Heart right ventricle (tissue), 16 donors: ENCODE data around the gene GRB7. TPM values are rescaled to one million over a fixed set of nuclear protein-coding genes. Genes with fewer than 3 reads are reported as not detected.
A peak's percentile ranks its signal among the peaks of the same experiment; 100 is the strongest.

Source experiments
- ATAC-seq, 8 donors: fragments of 200-7000 bp; cut with Tn5 transposase; one replicate each; pipeline ENCODE4 v1.9.1; 2020; ENCODE audit warnings: mild to moderate bottlenecking in 8 of 8, moderate library complexity in 8 of 8, moderate number of reproducible peaks in 1 of 8
- DNase-seq, 2 donors: peaks; one replicate each; pipeline ENCODE4 v3.0.0-alpha.2; 2020
- H3K27ac ChIP-seq, 10 donors: fragments of 200-600 bp; sonication (generic) in 2 of 10; one replicate each; pipeline versions ENCODE4 v1.5.0 to v1.8.0; 2020 to 2022; ENCODE audit warnings: mild to moderate bottlenecking in 3 of 10
- H3K27me3 ChIP-seq, 7 donors: fragments of 200-600 bp; one replicate each; pipeline ENCODE4 v1.8.0; 2021 to 2022; ENCODE audit warnings: mild to moderate bottlenecking in 2 of 7
- H3K36me3 ChIP-seq, 9 donors: fragments of 200-600 bp; sonication (generic) in 1 of 9; one replicate each; pipeline versions ENCODE4 v1.5.0 to v1.8.0; 2020 to 2022; ENCODE audit warnings: mild to moderate bottlenecking in 2 of 9
- H3K4me1 ChIP-seq, 9 donors: fragments of 200-600 bp; sonication (generic) in 1 of 9; one replicate each; pipeline versions ENCODE4 v1.5.0 to v1.8.0; 2020 to 2022; ENCODE audit warnings: mild to moderate bottlenecking in 4 of 9
- H3K4me3 ChIP-seq, 10 donors: fragments of 200-600 bp; sonication (generic) in 2 of 10; one replicate each; pipeline versions ENCODE4 v1.5.0 to v1.8.0; 2020 to 2022; ENCODE audit warnings: mild to moderate bottlenecking in 7 of 10, moderate library complexity in 2 of 10
- H3K9me3 ChIP-seq, 11 donors: fragments of 200-600 bp in 10 of 11; sonication (generic) in 2 of 11; one replicate each; pipeline versions ENCODE4 v1.5.0 to v1.8.0; 2013 to 2022; ENCODE audit warnings: mild to moderate bottlenecking in 2 of 11, control low read depth in 1 of 11, moderate library complexity in 1 of 11
- CTCF ChIP-seq, 9 donors: fragments of 200-600 bp; sonication (generic) in 2 of 9; IDR thresholded peaks; one replicate each; pipeline versions ENCODE4 v1.5.0 to v1.8.0; 2021 to 2022; ENCODE audit warnings: antibody characterized with exemption in 9 of 9, mild to moderate bottlenecking in 5 of 9, moderate library complexity in 1 of 9
- WGBS, 2 donors: extraction: QIAGEN DNeasy Blood & Tissue Kit; methylation state at CpG; one replicate each; pipeline ENCODE4 v1.1.7; 2013; ENCODE audit warnings: inconsistent platforms in 1 of 2; 5-methylcytosine and 5-hydroxymethylcytosine counted together
- intact Hi-C, 10 donors: fragments of 100-400 bp; cut with DNase I; formaldehyde crosslinking; loops; one replicate each; pipeline versions ENCODE4 v1.11.1 to v1.14.2; 2022
- polyA plus RNA-seq, 2 donors: library from polyadenylated mRNA; stranded (reverse); fragments of 200-250 nt; gene quantifications; one replicate each; pipeline ENCODE4 v1.2.3, GENCODE V29; 2013
- total RNA-seq, 10 donors: library from RNA; stranded (reverse); fragmentation: NEBNext Ultra II Directional in 3 of 10; extraction: Animal tissue kit (Norgen Biotek cat#: 25700) in 3 of 10; gene quantifications; one replicate each; pipeline versions ENCODE4 v1.2.1 to v1.2.4, GENCODE V29; 2021 to 2023
- donor health status: Arrhythmogenic right ventricular cardiomyopathy.
- donor health status: ischemic (EF 13 %, LVEDD 7.1; RV severe dilation, severe dysfunction).
- donor health status: healthy with polysubstance abuse.
- donor health status: DM: no; HTN: yes; CAD: no.
- donor health status: DM: no; HTN: no; CAD: no.
- donor health status: ischemic (EF 25% LVEDD 6.9; RV normal size, moderate dysfunction).
- donor health status: ischemic (EF 25% LVEDD 5.7; RV mildly dilated, moderate dysfunction).
- donor health status: healthy.
- donor health status: DM: yes; HTN: yes; CAD: no.
- donor health status: Ischemic cardiomyopathy.
- donor health status: ischemic (EF 35%, LVEDD 5.7; RV mildly dilated, moderate dysfunction).
- donor health status: nonischemic (EF 11% LVEDD 7.7; RV severe dilation, severe dysfunction).
- donor health status: DM: yes; HTN: yes; CAD: no.
- donor health status: PGD.
- donor health status: ischemic (EF 29% LVEDD 5.4; RV normal size, mild dysfunction).
- donor health status: nonischemic (EF 23%, LVEDD 6.1; RV moderate dilation, normal function).

The GRB7 gene
- total and polyA plus RNA-seq, 12 donors: 0.44 to 4.7 (median 1.1) TPM

GRCh38 chr17:39775031-39775430, 37.3 kb downstream of the GRB7 start:
- Histone ChIP-seq H3K27ac (peak overlapping the region in 1 of 10 donors; percentile 86), H3K4me1 (peaks cover 0 to 21% (median 0%) of the 10 kb centered on the region in 9 donors), H3K27me3 (peaks cover 0 to 74% (median 38%) of the 10 kb centered on the region in 7 donors), H3K9me3 (no peaks in the 10 kb centered on the region), H3K4me3 (peak overlapping the region in 1 of 10 donors; percentile 47), H3K36me3 (no peaks in the 10 kb centered on the region)
- DNase-seq (no peak), ATAC-seq (no peak)
- WGBS, 2 donors: 75 to 82% methylated on average over 2 of the region's 2 CpGs
- TF ChIP-seq CTCF (IDR thresholded peaks at IDR 0.05): no peak
- intact Hi-C loops: no loop called here

GRCh38 chr17:39776252-39776651, 38.5 kb downstream of the GRB7 start:
- H3K36me3 ChIP-seq: no peaks in the 10 kb centered on the region
- intact Hi-C loops: no loop called here
- no peak for TF ChIP-seq CTCF (IDR thresholded peaks at IDR 0.05)
- H3K4me3 ChIP-seq: peak overlapping the region in 1 of 10 donors; percentile 47
- H3K9me3 ChIP-seq: no peaks in the 10 kb centered on the region
- DNase-seq (no peak), ATAC-seq (no peak)
- H3K4me1 ChIP-seq: peaks cover 0 to 27% (median 0%) of the 10 kb centered on the region in 9 donors
- peak overlapping the region in 1 of 10 donors; percentile 86 for H3K27ac ChIP-seq
- peaks cover 0 to 84% (median 50%) of the 10 kb centered on the region in 7 donors for H3K27me3 ChIP-seq

- no peak for TF ChIP-seq CTCF (IDR thresholded peaks at IDR 0.05)
- Histone ChIP-seq H3K36me3 (no peaks in the 10 kb centered on the region), H3K27me3 (peaks cover 0 to 87% (median 57%) of the 10 kb centered on the region in 7 donors), H3K4me3 (peak overlapping the region in 1 of 10 donors; percentile 47), H3K4me1 (peaks cover 0 to 37% (median 0%) of the 10 kb centered on the region in 9 donors), H3K27ac (peak overlapping the region in 1 of 10 donors; percentile 86), H3K9me3 (no peaks in the 10 kb centered on the region)
- intact Hi-C loops: no loop called here
- no peak for DNase-seq
- 57 to 59% methylated on average over 11 of the region's 11 CpGs for WGBS, 2 donors
- no peak for ATAC-seq
These were observed 40.0 kb downstream of the GRB7 start for GRCh38 chr17:39777534-39778365.

- Histone ChIP-seq H3K4me1 (peaks cover 0 to 43% (median 0%) of the 10 kb centered on the region in 9 donors), H3K36me3 (no peaks in the 10 kb centered on the region), H3K27me3 (peaks cover 0 to 81% (median 47%) of the 10 kb centered on the region in 7 donors), H3K27ac (peak overlapping the region in 1 of 10 donors; percentile 13), H3K4me3 (no peak overlapping the region), H3K9me3 (no peaks in the 10 kb centered on the region)
- DNase-seq: no peak
- WGBS, 2 donors: 52 to 53% methylated on average over 6 of the region's 6 CpGs
- no peak for TF ChIP-seq CTCF (IDR thresholded peaks at IDR 0.05)
- ATAC-seq: no peak
- intact Hi-C loops: no loop called here
These were observed 43.5 kb downstream of the GRB7 start for GRCh38 chr17:39781031-39781860.
